ENCODE data around the gene TMEM178B.

The TMEM178B gene

GRCh38 chr7:141207661-141208060, 133.8 kb downstream of the TMEM178B start:
- TF ChIP-seq SUZ12 (IDR thresholded peaks at IDR 0.05; ENCODE audit: extremely low read depth, insufficient read depth, insufficient read length): no peak
- TF ChIP-seq ZNF274 (IDR thresholded peaks at IDR 0.05; ENCODE audit: low read depth, low read length): no peak
- TF ChIP-seq YY1 (IDR thresholded peaks at IDR 0.05; ENCODE audit: insufficient read depth, insufficient read length): no peak
- Histone ChIP-seq H3K36me3 (ENCODE audit: insufficient read depth, insufficient read length, low read length) (no peaks in the 10 kb centered on the region), H3K9ac (ENCODE audit: insufficient read length, low read depth) (no peak overlapping the region), H3K9me3 (ENCODE audit: insufficient read depth, low read length) (no peaks in the 10 kb centered on the region), H3K4me3 (ENCODE audit: insufficient read length, low read depth) (no peak overlapping the region), H3K27me3 (ENCODE audit: insufficient read depth, insufficient read length) (no peaks in the 10 kb centered on the region), H3K4me1 (ENCODE audit: insufficient read depth, insufficient read length) (no peaks in the 10 kb centered on the region)
- DNase-seq (ENCODE audit: low read depth, low spot score): no peak

GRCh38 chr7:141208539-141208938, 134.7 kb downstream of the TMEM178B start:
- H3K9me3 ChIP-seq (ENCODE audit: insufficient read depth, low read length): no peaks in the 10 kb centered on the region
- H3K4me3 ChIP-seq (ENCODE audit: insufficient read length, low read depth): no peak overlapping the region
- H3K36me3 ChIP-seq (ENCODE audit: insufficient read depth, insufficient read length, low read length): no peaks in the 10 kb centered on the region
- no peak for TF ChIP-seq SUZ12 (IDR thresholded peaks at IDR 0.05; ENCODE audit: extremely low read depth, insufficient read depth, insufficient read length)
- no peak for TF ChIP-seq YY1 (IDR thresholded peaks at IDR 0.05; ENCODE audit: insufficient read depth, insufficient read length)
- no peak for TF ChIP-seq ZNF274 (IDR thresholded peaks at IDR 0.05; ENCODE audit: low read depth, low read length)
- no peak overlapping the region for H3K9ac ChIP-seq (ENCODE audit: insufficient read length, low read depth)
- no peak for DNase-seq (ENCODE audit: low read depth, low spot score)
- no peaks in the 10 kb centered on the region for H3K4me1 ChIP-seq (ENCODE audit: insufficient read depth, insufficient read length)
- H3K27me3 ChIP-seq (ENCODE audit: insufficient read depth, insufficient read length): no peaks in the 10 kb centered on the region

- no peaks in the 10 kb centered on the region for H3K27me3 ChIP-seq (ENCODE audit: insufficient read depth, insufficient read length)
- no peaks in the 10 kb centered on the region for H3K9me3 ChIP-seq (ENCODE audit: insufficient read depth, low read length)
- H3K9ac ChIP-seq (ENCODE audit: insufficient read length, low read depth): no peak overlapping the region
- no peaks in the 10 kb centered on the region for H3K36me3 ChIP-seq (ENCODE audit: insufficient read depth, insufficient read length, low read length)
- H3K4me1 ChIP-seq (ENCODE audit: insufficient read depth, insufficient read length): no peaks in the 10 kb centered on the region
- TF ChIP-seq SUZ12 (IDR thresholded peaks at IDR 0.05; ENCODE audit: extremely low read depth, insufficient read depth, insufficient read length) (no peak), ZNF274 (IDR thresholded peaks at IDR 0.05; ENCODE audit: low read depth, low read length) (no peak), YY1 (IDR thresholded peaks at IDR 0.05; ENCODE audit: insufficient read depth, insufficient read length) (no peak)
- H3K4me3 ChIP-seq (ENCODE audit: insufficient read length, low read depth): no peak overlapping the region
- DNase-seq (ENCODE audit: low read depth, low spot score): no peak
Measured at GRCh38 chr7:141209454-141209853, 135.6 kb downstream of the TMEM178B start.

DNA sequence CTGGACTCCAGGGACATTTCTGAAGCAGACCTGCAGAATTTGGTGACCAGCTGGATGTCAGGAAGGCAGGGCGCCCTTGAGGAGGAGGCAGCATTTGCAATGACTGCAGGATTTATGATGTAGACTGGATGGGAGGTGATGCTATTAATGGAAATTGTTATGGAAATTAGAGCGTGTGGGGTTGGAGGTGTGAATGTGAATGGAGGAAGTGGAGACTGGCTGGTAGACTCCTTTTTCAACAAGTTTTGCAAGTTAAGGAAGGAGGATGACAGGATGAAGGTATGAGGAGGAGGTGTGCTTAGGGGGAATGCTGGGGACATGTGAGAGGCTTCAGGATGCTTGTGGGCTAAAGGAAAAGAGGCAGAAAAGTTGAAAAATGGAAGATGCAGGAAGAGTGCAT, 137.0 kb downstream of the TMEM178B start:
- no peaks in the 10 kb centered on the region for H3K4me1 ChIP-seq (ENCODE audit: insufficient read depth, insufficient read length)
- DNase-seq (ENCODE audit: low read depth, low spot score): peak; percentile 50
- no peak overlapping the region for H3K9ac ChIP-seq (ENCODE audit: insufficient read length, low read depth)
- no peaks in the 10 kb centered on the region for H3K36me3 ChIP-seq (ENCODE audit: insufficient read depth, insufficient read length, low read length)
- H3K4me3 ChIP-seq (ENCODE audit: insufficient read length, low read depth): no peak overlapping the region
- H3K9me3 ChIP-seq (ENCODE audit: insufficient read depth, low read length): no peaks in the 10 kb centered on the region
- TF ChIP-seq ZNF274 (IDR thresholded peaks at IDR 0.05; ENCODE audit: low read depth, low read length): no peak
- TF ChIP-seq SUZ12 (IDR thresholded peaks at IDR 0.05; ENCODE audit: extremely low read depth, insufficient read depth, insufficient read length): no peak
- no peak for TF ChIP-seq YY1 (IDR thresholded peaks at IDR 0.05; ENCODE audit: insufficient read depth, insufficient read length)
- no peaks in the 10 kb centered on the region for H3K27me3 ChIP-seq (ENCODE audit: insufficient read depth, insufficient read length)

GRCh38 chr7:141213226-141213625, 139.4 kb downstream of the TMEM178B start:
- Histone ChIP-seq H3K36me3 (ENCODE audit: insufficient read depth, insufficient read length, low read length) (no peaks in the 10 kb centered on the region), H3K9ac (ENCODE audit: insufficient read length, low read depth) (no peak overlapping the region), H3K27me3 (ENCODE audit: insufficient read depth, insufficient read length) (no peaks in the 10 kb centered on the region), H3K4me3 (ENCODE audit: insufficient read length, low read depth) (no peak overlapping the region), H3K9me3 (ENCODE audit: insufficient read depth, low read length) (no peaks in the 10 kb centered on the region), H3K4me1 (ENCODE audit: insufficient read depth, insufficient read length) (peaks cover 2% of the 10 kb centered on the region)
- no peak for DNase-seq (ENCODE audit: low read depth, low spot score)
- TF ChIP-seq ZNF274 (IDR thresholded peaks at IDR 0.05; ENCODE audit: low read depth, low read length): no peak
- TF ChIP-seq SUZ12 (IDR thresholded peaks at IDR 0.05; ENCODE audit: extremely low read depth, insufficient read depth, insufficient read length): no peak

DNA sequence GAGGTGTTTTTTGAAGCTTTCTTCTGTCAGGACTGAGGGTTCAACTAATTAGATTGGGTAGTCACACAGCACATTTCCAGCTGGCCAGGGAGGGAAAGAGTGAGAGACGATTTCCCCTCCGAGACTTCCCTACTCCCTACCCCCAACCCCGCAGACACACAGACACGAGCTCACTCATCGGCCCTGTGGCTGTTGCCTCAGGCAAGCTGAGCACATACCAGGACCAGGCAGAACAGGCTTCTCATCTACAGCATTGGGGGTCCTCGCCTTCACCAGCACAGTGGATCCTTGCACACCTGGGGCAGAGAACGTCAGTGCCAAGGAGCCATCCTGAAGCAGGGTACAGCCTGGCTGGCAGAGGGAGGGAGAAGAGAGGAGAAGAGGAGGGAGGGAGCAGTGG, 144.1 kb downstream of the TMEM178B start:
- peaks cover 4% of the 10 kb centered on the region for H3K4me1 ChIP-seq (ENCODE audit: insufficient read depth, insufficient read length)
- H3K9ac ChIP-seq (ENCODE audit: insufficient read length, low read depth): no peak overlapping the region
- H3K4me3 ChIP-seq (ENCODE audit: insufficient read length, low read depth): no peak overlapping the region
- no peaks in the 10 kb centered on the region for H3K9me3 ChIP-seq (ENCODE audit: insufficient read depth, low read length)
- H3K27me3 ChIP-seq (ENCODE audit: insufficient read depth, insufficient read length): no peaks in the 10 kb centered on the region
- DNase-seq (ENCODE audit: low read depth, low spot score): no peak
- H3K36me3 ChIP-seq (ENCODE audit: insufficient read depth, insufficient read length, low read length): no peaks in the 10 kb centered on the region
- no peak for TF ChIP-seq YY1 (IDR thresholded peaks at IDR 0.05; ENCODE audit: insufficient read depth, insufficient read length)
- no peak for TF ChIP-seq ZNF274 (IDR thresholded peaks at IDR 0.05; ENCODE audit: low read depth, low read length)
- TF ChIP-seq SUZ12 (IDR thresholded peaks at IDR 0.05; ENCODE audit: extremely low read depth, insufficient read depth, insufficient read length): no peak

GRCh38 chr7:141218941-141219340, 145.1 kb downstream of the TMEM178B start:
- H3K9ac ChIP-seq (ENCODE audit: insufficient read length, low read depth): no peak overlapping the region
- no peaks in the 10 kb centered on the region for H3K27me3 ChIP-seq (ENCODE audit: insufficient read depth, insufficient read length)
- no peak overlapping the region for H3K4me3 ChIP-seq (ENCODE audit: insufficient read length, low read depth)
- DNase-seq (ENCODE audit: low read depth, low spot score): no peak
- no peaks in the 10 kb centered on the region for H3K9me3 ChIP-seq (ENCODE audit: insufficient read depth, low read length)
- no peak for TF ChIP-seq YY1 (IDR thresholded peaks at IDR 0.05; ENCODE audit: insufficient read depth, insufficient read length)
- no peak for TF ChIP-seq SUZ12 (IDR thresholded peaks at IDR 0.05; ENCODE audit: extremely low read depth, insufficient read depth, insufficient read length)
- no peak for TF ChIP-seq ZNF274 (IDR thresholded peaks at IDR 0.05; ENCODE audit: low read depth, low read length)
- no peaks in the 10 kb centered on the region for H3K36me3 ChIP-seq (ENCODE audit: insufficient read depth, insufficient read length, low read length)
- peaks cover 4% of the 10 kb centered on the region for H3K4me1 ChIP-seq (ENCODE audit: insufficient read depth, insufficient read length)

Measured in NT2/D1 (cell line).